Activated CD8-positive, alpha-beta memory T cell treated with anti-CD3 and anti-CD28 coated beads for 36 hours (primary cell): ENCODE measurements around the gene PRCC. TPM values are rescaled to one million over a fixed set of nuclear protein-coding genes. Genes with fewer than 3 reads are reported as not detected.

Experiments used
- CTCF ChIA-PET: fragments of 350-600 bp; sonication (Branson Sonifier 250); formaldehyde crosslinking; loops from one replicate; lab custom pipeline; 2021; ENCODE audit warnings: antibody characterized with exemption; lab: Charles Lee
- POLR2A ChIA-PET: fragments of 350-600 bp; sonication (Branson Sonifier 250); formaldehyde crosslinking; loops from one replicate; lab custom pipeline; 2021; ENCODE audit warnings: antibody characterized with exemption; lab: Charles Lee
- total RNA-seq, 2 experiments: library from RNA; stranded (reverse); gene quantifications; one replicate each; pipeline ENCODE4 v1.2.3, GENCODE V29; 2021

Gene PRCC
- total RNA-seq, 2 experiments from 2014 or later, result 90.3 to 99.2 TPM

GRCh38 chr1:156832434-156832833, 65.1 kb downstream of the PRCC start:
- POLR2A ChIA-PET, result interaction anchor here (0.6 kb wide), 1 partner anchor 114 kb away, joined by 3 read pairs; no protein-coding TSS in a partner anchor
- CTCF ChIA-PET, result interaction anchor here (1.0 to 8.1 kb wide), 3 partner anchors 10 to 27 kb away, joined by 4 to 96 read pairs (median 6); partner anchors contain the start of genes INSRR and NTRK1

- ChIA-PET CTCF (interaction anchor here (0.7 to 8.1 kb wide), 4 partner anchors 12 to 94 kb away, joined by 3 to 96 read pairs (median 4); partner anchors contain the start of genes INSRR and NTRK1), POLR2A (no interaction called here)
Observed at GRCh38 chr1:156833603-156834002, 66.3 kb downstream of the PRCC start.

- CTCF ChIA-PET, result interaction anchor here (0.7 to 8.1 kb wide), 3 partner anchors 13 to 94 kb away, joined by 3 to 96 read pairs (median 4); partner anchors contain the start of genes INSRR and NTRK1
Observed at GRCh38 chr1:156834322-156834721, 67.0 kb downstream of the PRCC start.

GRCh38 chr1:156836041-156836654, 68.8 kb downstream of the PRCC start:
- ChIA-PET CTCF (interaction anchor here (1.1 to 8.1 kb wide), 5 partner anchors 10 to 55 kb away, joined by 3 to 96 read pairs (median 5); partner anchors contain the start of genes INSRR and NTRK1), POLR2A (no interaction called here)

More at GRCh38 chr1:156834322-156834721, 67.0 kb downstream of the PRCC start:
- POLR2A ChIA-PET, result no interaction called here

- ChIA-PET POLR2A (interaction anchor here (0.5 kb wide), 1 partner anchor 38 kb away, joined by 6 read pairs; no protein-coding TSS in a partner anchor), CTCF (interaction anchor here (0.8 to 8.1 kb wide), 9 partner anchors 10 to 74 kb away, joined by 3 to 96 read pairs (median 5); partner anchors contain the start of genes INSRR, NTRK1 and SH2D2A)
Observed at GRCh38 chr1:156836892-156837291, 69.6 kb downstream of the PRCC start.

GRCh38 chr1:156838972-156839371, 71.6 kb downstream of the PRCC start:
- POLR2A ChIA-PET, result no interaction called here
- CTCF ChIA-PET, result interaction anchor here (0.6 to 8.1 kb wide), 32 partner anchors 8 to 193 kb away, joined by 3 to 96 read pairs (median 4); partner anchors contain the start of genes CRABP2, HDGF, INSRR and LRRC71

GRCh38 chr1:156839426-156840109, 72.2 kb downstream of the PRCC start:
- POLR2A ChIA-PET, result no interaction called here
- CTCF ChIA-PET, result interaction anchor here (0.6 to 8.1 kb wide), 25 partner anchors 7 to 194 kb away, joined by 3 to 96 read pairs (median 5); partner anchors contain the start of genes HDGF, INSRR, LRRC71 and METTL25B

- ChIA-PET CTCF (interaction anchor here (1.5 kb wide), 1 partner anchor 53 kb away, joined by 5 read pairs; no protein-coding TSS in a partner anchor), POLR2A (no interaction called here)
Observed at GRCh38 chr1:156840186-156840897, 73.0 kb downstream of the PRCC start.

GRCh38 chr1:156840898-156841279, 73.6 kb downstream of the PRCC start:
- POLR2A ChIA-PET, result no interaction called here
- CTCF ChIA-PET, result interaction anchor here (0.9 to 1.5 kb wide), 4 partner anchors 19 to 151 kb away, joined by 3 to 14 read pairs (median 4); partner anchors contain the start of gene NTRK1

- CTCF ChIA-PET, result interaction anchor here (0.9 to 1.5 kb wide), 4 partner anchors 19 to 152 kb away, joined by 3 to 14 read pairs (median 4); partner anchors contain the start of gene NTRK1
- POLR2A ChIA-PET, result no interaction called here
Observed at GRCh38 chr1:156841295-156841855, 74.0 kb downstream of the PRCC start.

GRCh38 chr1:156842618-156843300, 75.4 kb downstream of the PRCC start:
- CTCF ChIA-PET, result no interaction called here

GRCh38 chr1:156844102-156844501, 76.8 kb downstream of the PRCC start:
- POLR2A ChIA-PET, result no interaction called here

More at GRCh38 chr1:156842618-156843300, 75.4 kb downstream of the PRCC start:
- POLR2A ChIA-PET, result no interaction called here

GRCh38 chr1:156844638-156845037, 77.3 kb downstream of the PRCC start:
- ChIA-PET CTCF (interaction anchor here (1.3 to 1.5 kb wide), 2 partner anchors 15 to 16 kb away, joined by 3 to 4 read pairs; partner anchors contain the start of genes INSRR and NTRK1), POLR2A (no interaction called here)

More at GRCh38 chr1:156844102-156844501, 76.8 kb downstream of the PRCC start:
- CTCF ChIA-PET, result interaction anchor here (1.3 kb wide), 1 partner anchor 15 kb away, joined by 4 read pairs; the partner anchor contains the start of gene INSRR

- ChIA-PET CTCF (interaction anchor here (1.3 to 1.5 kb wide), 2 partner anchors 14 to 15 kb away, joined by 3 to 4 read pairs; partner anchors contain the start of genes INSRR and NTRK1), POLR2A (no interaction called here)
Observed at GRCh38 chr1:156845055-156845952, 78.0 kb downstream of the PRCC start.

- ChIA-PET POLR2A (no interaction called here), CTCF (interaction anchor here (1.1 to 3.0 kb wide), 4 partner anchors 7 to 15 kb away, joined by 3 to 14 read pairs (median 4); partner anchors contain the start of gene NTRK1)
Observed at GRCh38 chr1:156845953-156846545, 78.7 kb downstream of the PRCC start.

GRCh38 chr1:156846643-156847042, 79.3 kb downstream of the PRCC start:
- ChIA-PET CTCF (interaction anchor here (1.1 to 3.0 kb wide), 3 partner anchors 8 to 14 kb away, joined by 3 to 14 read pairs (median 5); partner anchors contain the start of gene NTRK1), POLR2A (no interaction called here)
